GM12891 (cell line): ENCODE measurements around the gene ELF2.
"Not testable (repeated sequence)": the region's sequence is repeated elsewhere in the genome, so short reads cannot be mapped to it uniquely, and the experiment has no call there.

Source experiments
- DNase-seq: peaks from one replicate; pipeline ENCODE4 v3.0.0; 2011; ENCODE audit warnings: low spot score; ENCODE audit not compliant: insufficient read length
- FAIRE-seq: peaks from 2 replicates; lab custom pipeline; 2011; peaks lifted over from hg19 to GRCh38; lab: Jason Lieb, UNC
- PAX5 ChIP-seq: IDR thresholded peaks from 2 replicates; pipeline ENCODE4 v1.6.1; 2011; ENCODE audit warnings: low read length, moderate library complexity, mild to moderate bottlenecking; ENCODE audit not compliant: insufficient read depth, severe bottlenecking
- POLR2A ChIP-seq: IDR thresholded peaks from 2 replicates; pipeline ENCODE4 v1.6.1; 2011; ENCODE audit warnings: low read depth, low read length, control low read depth
- POLR2AphosphoS5 ChIP-seq: IDR thresholded peaks from 2 replicates; pipeline ENCODE4 v1.6.1; 2011; ENCODE audit warnings: low read depth, low read length, control low read depth
- POU2F2 ChIP-seq: IDR thresholded peaks from 2 replicates; pipeline ENCODE4 v1.6.1; 2011; ENCODE audit warnings: low read depth, mild to moderate bottlenecking, control low read depth, low read length, moderate library complexity
- SPI1 ChIP-seq: IDR thresholded peaks from 2 replicates; pipeline ENCODE4 v1.6.1; 2011; ENCODE audit warnings: low read depth, low read length, control low read depth
- TAF1 ChIP-seq: IDR thresholded peaks from 2 replicates; pipeline ENCODE4 v1.6.1; 2011; ENCODE audit warnings: low read depth, low read length, control low read depth

ELF2 gene

GRCh38 chr4:139083956-139084803 lies 92.8 kb downstream of the ELF2 start:
- FAIRE-seq (no peak), DNase-seq (peak; percentile 66)
- peak; percentile 29 for TF ChIP-seq TAF1
- TF ChIP-seq SPI1 = peak; percentile 44
- TF ChIP-seq PAX5 = peak; percentile 22
- peak; percentile 88 for TF ChIP-seq POLR2AphosphoS5
- no peak for TF ChIP-seq POU2F2
- peak; percentile 59; the same call in 1 of the 2 replicates for TF ChIP-seq POLR2A

GRCh38 chr4:139083607-139083955 lies 93.4 kb downstream of the ELF2 start:
- peak; percentile 73; the same call in 1 of the 2 replicates for TF ChIP-seq POLR2AphosphoS5
- TF ChIP-seq POLR2A = peak; percentile 77
- peak; percentile 35; the same call in 1 of the 2 replicates for TF ChIP-seq POU2F2
- TF ChIP-seq PAX5 = no peak
- TF ChIP-seq SPI1 = peak; percentile 65
- TF ChIP-seq TAF1 = no peak
- peak; percentile 39 for DNase-seq
- FAIRE-seq = no peak

- peak; percentile 99 for FAIRE-seq
- TF ChIP-seq PAX5 (no peak), POU2F2 (peak; percentile 66), POLR2A (peak; percentile 48; the same call in 1 of the 2 replicates), TAF1 (peak; percentile 29; the same call in 1 of the 2 replicates), POLR2AphosphoS5 (peak; percentile 81), SPI1 (peak; percentile 70)
- peak; percentile 68 for DNase-seq
Observed at GRCh38 chr4:139082750-139083606, 94.0 kb downstream of the ELF2 start.

- TF ChIP-seq POLR2AphosphoS5 = no peak
- TF ChIP-seq POU2F2 = no peak
- TF ChIP-seq SPI1 = no peak
- no peak for TF ChIP-seq PAX5
- TF ChIP-seq POLR2A = no peak
- no peak for TF ChIP-seq TAF1
- no peak for FAIRE-seq
- DNase-seq = no peak
Observed at GRCh38 chr4:139078926-139079325, 98.1 kb downstream of the ELF2 start.

GRCh38 chr4:139077567-139078355 lies 99.3 kb downstream of the ELF2 start:
- no peak for TF ChIP-seq SPI1
- no peak for TF ChIP-seq PAX5
- no peak for TF ChIP-seq POU2F2
- TF ChIP-seq TAF1 = no peak
- no peak for TF ChIP-seq POLR2A
- TF ChIP-seq POLR2AphosphoS5 = no peak
- FAIRE-seq (no peak), DNase-seq (no peak)

GRCh38 chr4:139076016-139076744 lies 100.8 kb downstream of the ELF2 start:
- no peak for FAIRE-seq
- no peak for TF ChIP-seq PAX5
- no peak for DNase-seq

- DNase-seq = no peak
- no peak for FAIRE-seq
- TF ChIP-seq POU2F2 (no peak), PAX5 (no peak)
Observed at GRCh38 chr4:139060591-139060990, 116.4 kb downstream of the ELF2 start.

GRCh38 chr4:139059026-139059425 lies 118.0 kb downstream of the ELF2 start:
- not testable (repeated sequence) for DNase-seq, FAIRE-seq
